Naive B cell (primary cell): ENCODE results near the gene RBMXL3. TPM values are rescaled to one million over a fixed set of nuclear protein-coding genes. Genes with fewer than 3 reads are reported as not detected.

Source experiments
- polyA plus RNA-seq, 6 donors: library from polyadenylated mRNA; unstranded; fragments of 300-500 nt; fragmentation: Illumina TruSeq; gene quantifications; one replicate each; pipeline ENCODE4 v1.2.3, GENCODE V29; 2021; ENCODE audit warnings: low read depth in 6 of 6

The RBMXL3 gene
- polyA plus RNA-seq, 6 donors from 2014 or later = not detected

Other genes with a start within 250 kb of the RBMXL3 start
- gene IL13RA2, start 171.8 kb upstream of the RBMXL3 start, polyA plus RNA-seq = not detected
- not detected for gene LRCH2, start 44.7 kb downstream of the RBMXL3 start, polyA plus RNA-seq
- gene LUZP4, start 100.3 kb downstream of the RBMXL3 start, polyA plus RNA-seq = not detected